Activated CD4-positive, CD25-positive, alpha-beta regulatory T cell treated with anti-CD3 and anti-CD28 coated beads, Interleukin-2, amount 50 U/mL, for 24 hours (primary cell): ENCODE data around the gene PRRG3.

ENCODE experiments used
- ATAC-seq, 2 donors: fragments of 150-1000 bp; cut with Tn5 transposase; one replicate each; pipeline ENCODE4 v1.10.0; 2021; ENCODE audit warnings: mild to moderate bottlenecking in 1 of 2, moderate library complexity in 1 of 2

Gene PRRG3

GRCh38 chrX:151746502-151746901 lies 51.2 kb downstream of the PRRG3 start:
- no peak for ATAC-seq

GRCh38 chrX:151750511-151750910 lies 55.3 kb downstream of the PRRG3 start:
- no peak for ATAC-seq

- no peak for ATAC-seq
These were observed 57.6 kb downstream of the PRRG3 start for GRCh38 chrX:151752847-151753246.

DNA sequence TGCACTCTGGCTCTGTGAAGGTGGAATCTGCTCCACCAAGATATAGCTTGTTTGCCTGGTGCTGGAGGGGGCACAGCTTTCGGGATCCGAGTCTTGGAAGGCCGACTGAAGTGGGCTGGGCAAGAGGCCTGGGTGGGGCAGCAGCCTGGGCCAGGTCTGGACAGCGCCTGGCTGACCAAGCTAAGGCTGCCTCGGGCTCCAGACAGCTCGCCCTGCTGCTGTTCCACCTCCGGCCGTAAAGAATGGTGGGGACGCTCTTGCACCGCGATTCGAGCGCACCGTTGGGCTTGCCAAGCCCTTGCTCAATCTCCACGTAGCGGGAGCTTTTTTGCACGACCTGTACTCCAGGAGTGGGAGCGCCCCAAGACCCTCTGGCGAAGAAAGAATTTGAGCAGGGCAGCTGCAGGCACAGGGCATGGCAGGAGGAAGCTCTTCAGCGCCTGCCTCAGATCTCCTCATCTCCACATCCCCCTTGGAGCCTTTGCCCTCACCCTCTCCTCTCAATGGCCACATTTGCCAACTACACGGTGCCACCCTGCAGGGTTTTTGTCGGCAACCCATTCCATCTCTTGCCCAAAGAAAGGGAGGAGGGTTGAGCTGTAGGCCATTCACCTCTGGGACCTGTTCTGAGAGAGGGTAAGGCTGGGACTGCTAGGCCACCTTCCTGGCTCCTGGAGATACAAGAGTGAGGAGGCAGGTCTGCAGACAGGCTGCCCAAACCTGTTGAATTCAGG lies 58.2 kb downstream of the PRRG3 start:
- ATAC-seq, result no peak

DNA sequence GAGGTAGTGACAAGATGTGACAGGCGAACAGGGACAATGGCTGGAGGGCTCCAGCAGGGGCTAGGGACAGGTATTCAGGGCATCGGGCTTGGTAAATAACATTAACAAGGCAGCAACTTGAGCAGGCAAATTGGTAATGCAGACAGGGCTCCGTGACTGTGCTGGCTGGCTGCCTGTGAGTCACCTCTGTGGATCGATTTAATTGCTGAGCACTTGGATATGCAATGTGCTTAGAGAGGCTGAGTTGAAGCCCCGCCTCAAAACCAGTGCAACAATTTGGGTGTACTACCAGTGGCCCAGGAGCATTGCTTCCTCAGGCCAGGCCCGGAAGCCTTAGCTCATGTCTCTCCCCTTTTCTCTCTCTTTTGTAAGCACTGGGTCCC lies 58.8 kb downstream of the PRRG3 start:
- no peak for ATAC-seq

GRCh38 chrX:151754641-151755215 lies 59.5 kb downstream of the PRRG3 start:
- ATAC-seq, result no peak
